ENCODE results near the gene EFEMP2.
"Not testable (repeated sequence)": the region's sequence is repeated elsewhere in the genome, so short reads cannot be mapped to it uniquely, and the experiment has no call there.

The EFEMP2 gene

GRCh38 chr11:65900125-65900898 lies 27.7 kb upstream of the EFEMP2 start, which contains the start of gene FOSL1:
Gene FOSL1 (minus strand): TSS chr11:65900388. CDS start chr11:65900339, 49 bp downstream.
- DNase-seq (ENCODE audit: low read depth, low spot score), result peak; percentile 98

DNA sequence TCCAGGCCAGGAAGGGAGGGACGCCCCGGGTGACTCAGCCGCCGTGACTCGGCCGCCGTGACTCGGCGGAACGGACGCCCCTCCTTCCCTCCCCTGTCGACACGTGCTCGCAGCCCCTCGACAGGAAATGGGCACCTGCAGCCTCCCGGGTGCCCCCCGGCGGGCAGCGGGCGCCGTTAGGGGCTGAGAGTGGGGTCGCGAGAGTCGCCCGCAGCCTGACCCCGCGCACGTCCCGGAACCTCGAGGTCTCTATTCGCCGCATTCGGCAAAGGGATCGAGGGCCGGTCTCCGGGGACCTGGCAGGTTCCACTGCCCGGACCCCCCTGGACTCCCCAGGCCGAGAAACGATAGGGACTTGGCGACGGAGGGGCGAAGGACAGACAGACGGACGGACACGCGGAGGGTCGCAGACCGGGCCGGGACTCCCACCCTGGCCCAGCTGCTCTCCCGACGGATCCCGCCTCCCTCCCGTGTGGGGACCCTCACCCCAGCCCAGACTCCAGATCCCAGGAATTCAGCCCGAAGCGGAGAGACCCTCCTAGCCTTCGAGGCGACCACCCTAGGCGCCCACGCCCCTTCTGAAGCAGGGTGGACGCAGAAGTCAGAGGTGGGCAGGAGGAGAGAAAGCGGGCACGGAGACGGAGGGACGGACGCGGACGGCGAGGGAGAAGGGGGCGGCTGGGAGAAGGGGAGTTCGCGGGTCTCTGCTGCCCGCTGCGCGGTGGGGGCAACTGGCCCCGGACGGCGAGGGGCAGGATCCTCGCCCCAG lies 26.9 kb upstream of the EFEMP2 start:
- DNase-seq (ENCODE audit: low read depth, low spot score), result peak; percentile 92

- peak; percentile 32 for DNase-seq (ENCODE audit: low read depth, low spot score)
These were observed 26.2 kb upstream of the EFEMP2 start for GRCh38 chr11:65898656-65899355.

DNA sequence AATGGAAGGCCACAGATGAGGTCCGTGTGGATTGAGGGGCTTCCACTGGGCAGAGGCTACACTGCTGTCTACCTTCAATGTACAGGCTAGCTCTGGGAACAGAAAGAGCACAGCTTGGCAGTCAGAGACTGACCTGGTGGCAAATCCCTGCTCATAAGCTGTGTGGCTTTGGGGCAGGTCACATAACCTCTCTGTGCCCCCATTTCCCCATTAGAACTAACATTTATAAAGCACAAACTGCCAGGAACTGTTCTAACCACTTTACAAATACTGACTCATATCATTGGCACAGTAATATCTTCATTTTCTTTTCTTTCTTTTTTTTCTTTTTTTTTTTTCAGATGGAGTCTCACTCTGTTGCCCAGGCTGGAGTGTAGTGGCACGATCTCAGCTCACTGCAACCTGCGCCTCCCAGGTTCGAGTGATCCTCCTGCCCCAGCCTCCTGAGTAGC lies 24.4 kb upstream of the EFEMP2 start:
- peak; percentile 25 for DNase-seq (ENCODE audit: low read depth, low spot score)

GRCh38 chr11:65896034-65896999 lies 23.7 kb upstream of the EFEMP2 start:
- no peak for DNase-seq (ENCODE audit: low read depth, low spot score)

GRCh38 chr11:65895482-65895981 lies 22.9 kb upstream of the EFEMP2 start:
- no peak for DNase-seq (ENCODE audit: low read depth, low spot score)

- DNase-seq (ENCODE audit: low read depth, low spot score), result no peak
These were observed 21.5 kb upstream of the EFEMP2 start for GRCh38 chr11:65894034-65894591.

GRCh38 chr11:65892661-65893317 lies 20.2 kb upstream of the EFEMP2 start:
- no peak for DNase-seq (ENCODE audit: low read depth, low spot score)

DNA sequence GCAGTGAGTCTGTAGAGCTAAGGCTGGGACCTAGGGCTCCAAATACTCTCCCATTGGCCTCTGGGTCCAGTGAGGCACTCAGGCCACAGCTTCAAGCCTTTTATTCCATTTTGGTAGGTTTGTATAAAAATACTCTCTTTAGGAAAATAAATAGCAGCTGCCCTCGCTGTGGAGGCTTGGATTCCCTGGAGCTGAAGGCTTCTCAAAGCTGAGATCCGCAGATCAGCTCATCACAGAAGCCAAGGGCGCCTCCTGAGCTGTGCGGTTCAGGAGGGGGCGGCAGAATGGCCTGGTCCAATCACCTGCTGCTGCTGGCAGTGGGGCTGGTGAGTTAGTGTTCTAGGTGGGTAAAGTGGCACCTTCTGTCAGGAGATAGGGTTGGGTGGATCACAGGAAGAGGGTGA lies 19.5 kb upstream of the EFEMP2 start:
- DNase-seq (ENCODE audit: low read depth, low spot score), result not testable (repeated sequence)

GRCh38 chr11:65891219-65892136 lies 18.9 kb upstream of the EFEMP2 start:
- peak; percentile 57 for DNase-seq (ENCODE audit: low read depth, low spot score)

- peak; percentile 99 for DNase-seq (ENCODE audit: low read depth, low spot score)
These were observed 18.0 kb upstream of the EFEMP2 start, which contains the start of gene CCDC85B for GRCh38 chr11:65890324-65891218. Gene CCDC85B (plus strand): TSS chr11:65890673. CDS start chr11:65890784, 111 bp downstream.

- peak; percentile 99 for DNase-seq (ENCODE audit: low read depth, low spot score)
These were observed 15.7 kb upstream of the EFEMP2 start, which contains the start of gene FIBP for GRCh38 chr11:65888163-65888814. Gene FIBP (minus strand): TSS chr11:65888471. CDS start chr11:65888418, 53 bp downstream.

GRCh38 chr11:65887723-65888162 lies 15.1 kb upstream of the EFEMP2 start:
- DNase-seq (ENCODE audit: low read depth, low spot score), result no peak

DNA sequence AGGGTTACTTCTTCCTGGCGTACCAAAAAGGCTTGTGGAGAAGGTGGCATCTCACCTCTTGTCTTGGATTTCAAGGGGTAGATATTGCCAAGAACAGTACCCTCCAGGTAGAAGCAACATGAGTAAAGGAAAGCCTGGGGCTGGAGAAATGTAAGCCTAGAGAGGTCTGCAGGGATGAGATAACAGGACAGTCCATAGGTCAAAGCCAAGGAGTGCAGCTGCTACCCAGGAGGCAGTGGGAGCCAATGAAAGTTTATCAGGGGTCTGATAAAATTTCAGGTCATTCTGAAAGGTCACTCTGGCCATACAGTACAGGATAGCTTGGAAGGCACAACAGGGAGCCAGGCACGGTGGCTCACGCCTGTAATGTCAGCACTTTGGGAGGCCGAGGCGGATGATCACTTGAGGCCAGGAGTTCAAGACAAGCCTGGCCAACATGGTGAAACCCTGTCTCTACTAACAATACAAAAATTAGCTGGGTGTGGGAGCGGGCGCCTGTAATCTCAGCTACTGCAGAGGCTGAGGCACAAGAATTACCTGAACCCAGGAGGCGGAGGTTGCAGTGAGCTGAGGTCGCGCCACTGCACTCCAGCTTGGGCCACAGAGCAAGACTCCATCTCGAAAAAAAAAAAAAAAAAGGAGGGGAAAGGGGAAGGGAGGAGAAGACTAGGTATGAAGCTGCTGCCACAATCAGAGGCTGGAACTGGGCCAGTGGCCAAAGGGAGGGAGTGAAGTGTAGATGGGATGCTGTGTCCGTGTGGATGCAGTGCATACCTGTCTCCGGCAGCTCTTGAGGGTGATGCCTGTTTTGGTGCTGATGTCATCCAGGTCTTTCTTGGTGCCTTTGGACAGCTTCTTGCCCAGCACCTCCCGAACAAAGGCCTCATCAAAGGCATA lies 14.5 kb upstream of the EFEMP2 start:
- DNase-seq (ENCODE audit: low read depth, low spot score), result peak; percentile 24

DNA sequence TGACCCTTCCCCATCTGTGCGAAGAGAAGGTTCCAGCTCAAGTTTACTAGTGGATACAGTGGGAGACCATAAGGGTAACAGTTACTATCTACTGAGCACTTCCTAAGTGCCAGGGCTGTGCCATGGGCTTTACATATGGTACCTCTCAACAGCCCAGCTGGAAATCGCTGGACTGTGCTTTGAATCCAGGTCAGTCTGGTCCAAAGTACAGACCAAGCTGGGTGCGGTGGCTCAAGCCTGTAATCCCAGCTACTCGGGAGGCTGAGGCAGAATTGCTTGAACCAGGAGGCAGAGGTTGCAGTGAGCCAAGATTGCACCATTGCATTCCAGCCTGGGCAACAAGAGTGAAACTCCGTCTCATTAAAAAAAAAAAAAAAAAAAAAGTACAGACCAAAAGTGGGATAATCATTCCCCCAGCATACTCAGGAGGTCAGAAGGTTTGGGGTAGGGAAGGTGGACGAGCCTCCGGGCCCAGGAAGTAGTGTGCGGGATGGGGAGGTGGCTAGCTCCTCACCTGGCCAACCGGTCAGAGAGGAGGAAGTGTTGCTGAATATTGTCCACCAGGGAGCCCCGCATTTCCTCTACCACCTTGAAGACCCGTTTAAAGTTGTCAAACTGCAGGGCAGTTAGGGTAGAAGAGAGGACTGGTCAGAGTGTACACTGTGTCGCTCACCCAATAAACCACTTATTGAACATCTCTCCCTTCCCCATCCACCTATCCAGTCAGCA lies 13.4 kb upstream of the EFEMP2 start:
- no peak for DNase-seq (ENCODE audit: low read depth, low spot score)
